Osteoblast (primary cell): ENCODE results near the gene SLC25A22. TPM values are rescaled to one million over a fixed set of nuclear protein-coding genes. Genes with fewer than 3 reads are reported as not detected.

ENCODE experiments used
- DNase-seq: peaks from one replicate; pipeline ENCODE4 v3.0.0; 2011; ENCODE audit warnings: low spot score, mixed read lengths; ENCODE audit not compliant: insufficient read length; ENCODE audit errors: missing footprints
- H2AFZ ChIP-seq: 2 replicates; pipeline ENCODE4 v1.6.0; 2011; ENCODE audit warnings: mild to moderate bottlenecking, low read length
- H3K27ac ChIP-seq: 2 replicates; pipeline ENCODE4 v1.5.1; 2011; ENCODE audit warnings: mild to moderate bottlenecking, low read depth, low read length, moderate library complexity
- H3K27me3 ChIP-seq: 2 replicates; pipeline ENCODE4 v1.6.0; 2012; ENCODE audit warnings: mild to moderate bottlenecking, control low read depth, inconsistent platforms, low read length, moderate library complexity; ENCODE audit not compliant: insufficient read depth
- H3K36me3 ChIP-seq: 2 replicates; pipeline ENCODE4 v1.5.1; 2011; ENCODE audit warnings: mild to moderate bottlenecking, low read length, control low read depth, moderate library complexity; ENCODE audit not compliant: insufficient read depth
- H3K4me1 ChIP-seq: 2 replicates; pipeline ENCODE4 v1.5.1; 2011; ENCODE audit warnings: mild to moderate bottlenecking, low read length, control low read depth, moderate library complexity; ENCODE audit not compliant: insufficient read depth
- H3K4me2 ChIP-seq: 2 replicates; pipeline ENCODE4 v1.6.0; 2011; ENCODE audit warnings: mild to moderate bottlenecking, low read length; ENCODE audit not compliant: insufficient read depth
- H3K4me3 ChIP-seq: fragments of 200-600 bp; sonication (generic); 3 replicates; pipeline ENCODE4 v1.5.1; 2012; ENCODE audit warnings: mild to moderate bottlenecking, low read length, inconsistent platforms; ENCODE audit not compliant: insufficient read depth
- H3K79me2 ChIP-seq: 2 replicates; pipeline ENCODE4 v1.6.0; 2012; ENCODE audit warnings: mild to moderate bottlenecking, low read length, control low read depth, inconsistent platforms; ENCODE audit not compliant: insufficient read depth
- H3K9me3 ChIP-seq: 2 replicates; pipeline ENCODE4 v1.5.1; 2011; ENCODE audit warnings: low read depth, low read length, control low read depth
- H4K20me1 ChIP-seq: 2 replicates; pipeline ENCODE4 v1.6.0; 2012; ENCODE audit warnings: mild to moderate bottlenecking, low read length, control low read depth; ENCODE audit not compliant: insufficient read depth
- CTCF ChIP-seq: IDR thresholded peaks from 2 replicates; pipeline ENCODE4 v1.5.1; 2011; ENCODE audit warnings: mild to moderate bottlenecking, low read depth, low read length, moderate library complexity; ENCODE audit errors: extremely low read depth
- total RNA-seq: library from RNA; depleted of rRNA; stranded (reverse); fragments of >200 nt; gene quantifications from 2 replicates; pipeline ENCODE4 v1.2.3, GENCODE V29; 2012

The SLC25A22 gene
- total RNA-seq, 1 donor = 9.0 TPM

- peaks cover 82% of the 10 kb centered on the region for H3K79me2 ChIP-seq
- H3K4me1 ChIP-seq = peaks cover 37% of the 10 kb centered on the region
- TF ChIP-seq CTCF = no peak
Observed at GRCh38 chr11:844693-845644, 46.9 kb upstream of the SLC25A22 start.

DNA sequence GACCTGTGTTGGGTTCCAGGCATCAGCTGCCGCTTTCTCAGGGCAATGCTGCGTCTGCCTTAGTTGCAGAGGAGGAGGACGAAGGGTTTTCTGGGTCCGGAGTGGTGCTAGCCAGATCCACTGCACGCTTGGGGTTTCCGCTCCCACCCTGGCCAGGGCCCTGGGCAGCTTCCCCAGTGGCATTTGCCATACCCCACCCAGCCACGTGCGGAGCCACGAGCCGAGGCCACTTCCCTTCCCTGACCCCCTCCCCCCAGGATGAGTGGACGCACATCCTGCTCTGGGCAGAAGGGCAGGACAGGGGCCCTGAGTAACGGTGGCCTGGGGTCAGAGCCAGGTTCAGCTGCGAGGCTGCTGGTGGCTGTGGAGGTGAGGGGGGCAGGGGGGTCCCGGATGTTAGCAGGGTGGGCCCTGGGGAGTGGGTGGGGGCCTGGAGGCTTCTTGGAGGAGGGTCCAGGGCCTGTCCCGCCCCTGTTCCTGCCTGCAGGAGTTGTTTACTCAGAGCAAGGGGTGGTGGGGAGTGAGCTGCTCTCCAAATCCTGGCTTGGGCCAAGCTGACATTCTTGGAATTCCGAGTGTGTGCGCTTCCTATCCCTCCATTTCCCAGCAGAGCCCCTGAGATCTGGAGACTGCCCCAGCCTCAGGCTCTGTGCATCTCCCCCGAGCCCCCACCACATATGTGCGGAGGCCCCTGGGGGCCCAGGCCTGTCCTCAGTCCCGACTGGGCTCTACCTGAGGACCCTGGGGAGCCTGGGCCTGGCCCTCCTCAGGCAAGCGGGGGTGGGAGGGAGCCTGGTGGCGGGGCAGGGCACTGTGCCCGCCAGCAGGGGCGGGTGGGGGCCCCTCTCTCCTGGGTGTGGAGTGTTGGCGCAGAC, 46.0 kb upstream of the SLC25A22 start:
- TF ChIP-seq CTCF = no peak
- Histone ChIP-seq H3K4me3 (peak overlapping the region; percentile 97), H3K27ac (peak overlapping the region; percentile 88), H3K79me2 (peaks cover 86% of the 10 kb centered on the region), H3K36me3 (peaks cover 23% of the 10 kb centered on the region), H2AFZ (no peak overlapping the region), H3K9me3 (no peaks in the 10 kb centered on the region), H3K4me2 (peak overlapping the region; percentile 96), H3K4me1 (peaks cover 37% of the 10 kb centered on the region), H3K27me3 (no peaks in the 10 kb centered on the region), H4K20me1 (peaks cover 48% of the 10 kb centered on the region)
- peak; percentile 99 for DNase-seq

More at GRCh38 chr11:844693-845644, 46.9 kb upstream of the SLC25A22 start:
- peaks cover 44% of the 10 kb centered on the region for H4K20me1 ChIP-seq
- peak; percentile 98 for DNase-seq
- peak overlapping the region; percentile 88 for H3K27ac ChIP-seq
- H3K27me3 ChIP-seq = no peaks in the 10 kb centered on the region
- H3K36me3 ChIP-seq = peaks cover 14% of the 10 kb centered on the region
- no peaks in the 10 kb centered on the region for H3K9me3 ChIP-seq
- peak overlapping the region; percentile 97 for H3K4me3 ChIP-seq
- peak overlapping the region; percentile 96 for H3K4me2 ChIP-seq
- H2AFZ ChIP-seq = no peak overlapping the region

DNA sequence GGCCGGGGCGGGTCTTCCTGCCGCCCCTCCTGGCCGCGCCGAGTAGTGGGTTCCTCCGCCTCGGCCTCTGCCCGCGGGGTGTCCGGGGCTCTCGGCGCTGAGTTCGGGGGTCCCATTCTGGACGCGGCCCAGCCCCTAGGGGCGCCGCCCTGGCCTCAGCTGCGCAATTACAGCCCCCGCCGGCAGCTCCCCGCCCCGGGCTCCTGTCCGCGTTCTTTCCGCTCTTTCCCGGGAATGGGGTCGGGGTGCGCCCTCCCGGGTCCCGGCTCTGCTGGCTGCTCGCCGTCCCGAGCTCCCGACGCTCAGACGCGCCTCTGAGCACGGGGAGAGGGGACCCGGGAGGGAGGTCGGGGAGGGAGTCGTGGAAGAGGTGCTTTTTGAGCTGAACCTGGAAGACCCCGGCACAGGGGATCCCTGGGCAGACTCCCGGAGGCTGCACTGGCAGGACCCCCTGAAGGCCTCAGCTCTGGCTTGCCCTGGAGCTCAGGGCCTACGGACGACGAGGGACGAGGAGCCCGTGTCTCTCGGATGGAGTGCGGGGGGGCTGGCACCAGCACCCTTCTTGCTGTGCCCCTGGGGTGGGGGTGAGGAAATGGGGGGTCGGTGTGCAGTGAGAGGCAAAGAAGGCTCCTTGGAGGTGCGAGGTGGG, 45.1 kb upstream of the SLC25A22 start:
- Histone ChIP-seq H3K9me3 (no peaks in the 10 kb centered on the region), H4K20me1 (peaks cover 49% of the 10 kb centered on the region), H3K36me3 (peaks cover 31% of the 10 kb centered on the region), H3K4me1 (peaks cover 33% of the 10 kb centered on the region), H2AFZ (no peak overlapping the region), H3K79me2 (peaks cover 84% of the 10 kb centered on the region), H3K27me3 (no peaks in the 10 kb centered on the region), H3K27ac (peak overlapping the region; percentile 88), H3K4me3 (peak overlapping the region; percentile 97), H3K4me2 (peak overlapping the region; percentile 96)
- TF ChIP-seq CTCF = no peak
- DNase-seq = no peak
